ENCODE data around the gene FGF12.

GRCh38 chr3:192758654-192759053 is 31.3 kb upstream of the FGF12 start:
- TF ChIP-seq CTCF (IDR thresholded peaks at IDR 0.05) (no peak), POLR2A (IDR thresholded peaks at IDR 0.05) (no peak)
